ENCODE results near the gene VPS37D. TPM values are rescaled to one million over a fixed set of nuclear protein-coding genes. Genes with fewer than 3 reads are reported as not detected.

VPS37D gene
- polyA plus RNA-seq, 1 experiment, result 1.8 TPM

GRCh38 chr7:73701357-73701995, 33.8 kb downstream of the VPS37D start:
- H3K27ac ChIP-seq (ENCODE audit: low read depth, low read length), result no peak overlapping the region
- POLR2A ChIA-PET, result interaction anchor here (0.6 kb wide), 1 partner anchor 12 kb away, joined by 3 read pairs; no protein-coding TSS in a partner anchor
- CTCF ChIA-PET, result interaction anchor here (0.6 to 3.6 kb wide), 7 partner anchors 8 to 95 kb away, joined by 3 to 17 read pairs (median 4); no protein-coding TSS in a partner anchor
- no peaks in the 10 kb centered on the region for H3K27me3 ChIP-seq (ENCODE audit: control insufficient read depth, insufficient read depth, low read length)
- no peak overlapping the region for H3K4me3 ChIP-seq (ENCODE audit: low read depth, low read length)
- DNase-seq (ENCODE audit: low read depth, low spot score), result no peak
- peak; percentile 60 for TF ChIP-seq CTCF (IDR thresholded peaks at IDR 0.05; ENCODE audit: low read depth, low read length)
- no peaks in the 10 kb centered on the region for H3K9me3 ChIP-seq (ENCODE audit: control insufficient read depth, insufficient read depth, low read length)

- Histone ChIP-seq H3K9me3 (ENCODE audit: control insufficient read depth, insufficient read depth, low read length) (no peaks in the 10 kb centered on the region), H3K27me3 (ENCODE audit: control insufficient read depth, insufficient read depth, low read length) (no peaks in the 10 kb centered on the region), H3K27ac (ENCODE audit: low read depth, low read length) (no peak overlapping the region), H3K4me3 (ENCODE audit: low read depth, low read length) (no peak overlapping the region)
- ChIA-PET POLR2A (interaction anchor here (0.6 kb wide), 2 partner anchors 12 to 124 kb away, joined by 3 to 5 read pairs; partner anchors contain the start of gene TBL2), CTCF (interaction anchor here (0.6 to 3.6 kb wide), 2 partner anchors 12 to 96 kb away, joined by 3 to 17 read pairs; no protein-coding TSS in a partner anchor)
- DNase-seq (ENCODE audit: low read depth, low spot score), result no peak
- no peak for TF ChIP-seq CTCF (IDR thresholded peaks at IDR 0.05; ENCODE audit: low read depth, low read length)
These were observed 34.6 kb downstream of the VPS37D start for GRCh38 chr7:73702226-73702625.

GRCh38 chr7:73702665-73703064, 35.0 kb downstream of the VPS37D start:
- no peak for TF ChIP-seq CTCF (IDR thresholded peaks at IDR 0.05; ENCODE audit: low read depth, low read length)
- Histone ChIP-seq H3K27ac (ENCODE audit: low read depth, low read length) (no peak overlapping the region), H3K9me3 (ENCODE audit: control insufficient read depth, insufficient read depth, low read length) (no peaks in the 10 kb centered on the region), H3K27me3 (ENCODE audit: control insufficient read depth, insufficient read depth, low read length) (no peaks in the 10 kb centered on the region), H3K4me3 (ENCODE audit: low read depth, low read length) (no peak overlapping the region)
- ChIA-PET CTCF (interaction anchor here (0.6 to 3.6 kb wide), 2 partner anchors 12 to 96 kb away, joined by 3 to 17 read pairs; no protein-coding TSS in a partner anchor), POLR2A (interaction anchor here (0.6 kb wide), 1 partner anchor 125 kb away, joined by 5 read pairs; the partner anchor contains the start of gene TBL2)
- DNase-seq (ENCODE audit: low read depth, low spot score), result no peak

- Histone ChIP-seq H3K27me3 (ENCODE audit: control insufficient read depth, insufficient read depth, low read length) (no peaks in the 10 kb centered on the region), H3K4me3 (ENCODE audit: low read depth, low read length) (no peak overlapping the region), H3K9me3 (ENCODE audit: control insufficient read depth, insufficient read depth, low read length) (no peaks in the 10 kb centered on the region), H3K27ac (ENCODE audit: low read depth, low read length) (no peak overlapping the region)
- DNase-seq (ENCODE audit: low read depth, low spot score), result no peak
- CTCF ChIA-PET, result interaction anchor here (3.6 kb wide), 1 partner anchor 97 kb away, joined by 17 read pairs; no protein-coding TSS in a partner anchor
- POLR2A ChIA-PET, result interaction anchor here (1.0 kb wide), 1 partner anchor 35 kb away, joined by 3 read pairs; no protein-coding TSS in a partner anchor
- no peak for TF ChIP-seq CTCF (IDR thresholded peaks at IDR 0.05; ENCODE audit: low read depth, low read length)
These were observed 35.6 kb downstream of the VPS37D start for GRCh38 chr7:73703225-73703624.
